ENCODE results near the gene ASPSCR1. TPM values are rescaled to one million over a fixed set of nuclear protein-coding genes. Genes with fewer than 3 reads are reported as not detected.
A peak's percentile ranks its signal among the peaks of the same experiment; 100 is the strongest.

Gene ASPSCR1
- total and polyA plus RNA-seq, 2 of the 13 experiments (the other 11 are each of a cell fraction or from before 2014, with no cell fraction given): 274 to 314 TPM

DNA sequence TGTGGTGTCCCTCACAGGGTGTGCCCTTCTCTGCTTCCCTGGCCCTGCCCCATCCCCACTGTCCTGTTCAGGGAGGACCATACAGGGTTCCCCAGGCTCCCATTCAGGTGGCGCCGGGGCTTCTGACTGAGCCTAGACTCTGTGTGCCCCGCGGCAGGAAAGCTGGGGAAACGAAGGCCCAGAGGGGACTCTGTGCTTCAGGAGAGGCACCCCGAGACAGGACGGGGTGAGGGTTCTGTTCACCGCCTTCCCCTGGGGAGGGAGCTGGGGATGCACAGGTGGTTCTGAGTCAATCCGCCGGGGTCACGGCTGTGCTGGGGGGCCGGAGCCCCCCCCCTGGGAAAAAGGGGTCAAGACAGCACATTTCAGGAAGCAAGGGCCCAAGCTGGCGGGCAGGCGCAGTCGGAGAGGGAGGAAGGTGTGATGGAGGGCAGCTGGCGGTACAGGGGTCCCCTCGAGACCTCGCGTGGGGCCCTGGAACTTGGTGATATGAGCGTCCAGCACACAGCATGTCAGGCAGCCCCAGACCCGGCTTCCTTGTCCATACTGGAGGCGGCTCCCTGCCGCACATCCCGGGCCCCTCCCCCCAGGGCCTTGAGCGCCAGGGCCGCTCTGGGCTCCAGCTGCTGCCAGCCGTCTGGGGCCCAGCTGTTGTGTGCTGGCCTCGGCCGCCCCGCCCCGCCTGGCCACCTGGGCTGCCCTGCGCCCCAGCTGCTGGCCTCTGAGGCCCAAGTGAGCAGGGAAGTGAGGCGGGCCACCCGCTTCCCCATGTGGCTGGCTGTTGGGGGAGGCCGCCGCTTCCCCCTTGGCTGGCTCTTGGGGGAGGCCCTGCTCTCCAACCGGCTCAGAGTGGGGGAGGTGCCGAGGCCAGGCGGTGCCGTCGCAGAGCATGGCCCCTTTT is 10.8 kb upstream of the ASPSCR1 start (continued):
- TF ChIP-seq, protein P1, sequence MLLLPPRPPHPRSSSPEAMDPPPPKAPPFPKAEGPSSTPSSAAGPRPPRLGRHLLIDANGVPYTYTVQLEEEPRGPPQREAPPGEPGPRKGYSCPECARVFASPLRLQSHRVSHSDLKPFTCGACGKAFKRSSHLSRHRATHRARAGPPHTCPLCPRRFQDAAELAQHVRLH (CRISPR knock-in tag; IDR thresholded peaks at IDR 0.05; ENCODE audit: borderline replicate concordance, low read depth): peak; percentile 99; the same call in 1 of the 2 replicates
- TF ChIP-seq PHF8 (CRISPR knock-in tag; IDR thresholded peaks at IDR 0.05): peak; percentile 68
- no peak for TF ChIP-seq CENPX (CRISPR knock-in tag; IDR thresholded peaks at IDR 0.05)
- peak; percentile 97 for TF ChIP-seq ZNF205 (CRISPR knock-in tag; IDR thresholded peaks at IDR 0.05)
- TF ChIP-seq ZNF879 (CRISPR knock-in tag; IDR thresholded peaks at IDR 0.05): no peak
- TF ChIP-seq SPEN (CRISPR knock-in tag; IDR thresholded peaks at IDR 0.05; ENCODE audit: low read depth): peak; percentile 94
- TF ChIP-seq ZNF367 (CRISPR knock-in tag; IDR thresholded peaks at IDR 0.05; ENCODE audit: borderline replicate concordance): no peak
- TF ChIP-seq, protein P2, sequence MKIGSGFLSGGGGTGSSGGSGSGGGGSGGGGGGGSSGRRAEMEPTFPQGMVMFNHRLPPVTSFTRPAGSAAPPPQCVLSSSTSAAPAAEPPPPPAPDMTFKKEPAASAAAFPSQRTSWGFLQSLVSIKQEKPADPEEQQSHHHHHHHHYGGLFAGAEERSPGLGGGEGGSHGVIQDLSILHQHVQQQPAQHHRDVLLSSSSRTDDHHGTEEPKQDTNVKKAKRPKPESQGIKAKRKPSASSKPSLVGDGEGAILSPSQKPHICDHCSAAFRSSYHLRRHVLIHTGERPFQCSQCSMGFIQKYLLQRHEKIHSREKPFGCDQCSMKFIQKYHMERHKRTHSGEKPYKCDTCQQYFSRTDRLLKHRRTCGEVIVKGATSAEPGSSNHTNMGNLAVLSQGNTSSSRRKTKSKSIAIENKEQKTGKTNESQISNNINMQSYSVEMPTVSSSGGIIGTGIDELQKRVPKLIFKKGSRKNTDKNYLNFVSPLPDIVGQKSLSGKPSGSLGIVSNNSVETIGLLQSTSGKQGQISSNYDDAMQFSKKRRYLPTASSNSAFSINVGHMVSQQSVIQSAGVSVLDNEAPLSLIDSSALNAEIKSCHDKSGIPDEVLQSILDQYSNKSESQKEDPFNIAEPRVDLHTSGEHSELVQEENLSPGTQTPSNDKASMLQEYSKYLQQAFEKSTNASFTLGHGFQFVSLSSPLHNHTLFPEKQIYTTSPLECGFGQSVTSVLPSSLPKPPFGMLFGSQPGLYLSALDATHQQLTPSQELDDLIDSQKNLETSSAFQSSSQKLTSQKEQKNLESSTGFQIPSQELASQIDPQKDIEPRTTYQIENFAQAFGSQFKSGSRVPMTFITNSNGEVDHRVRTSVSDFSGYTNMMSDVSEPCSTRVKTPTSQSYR (CRISPR knock-in tag; IDR thresholded peaks at IDR 0.05; ENCODE audit: borderline replicate concordance): peak; percentile 99
- no peak for TF ChIP-seq CCAR2 (optimal IDR thresholded peaks at IDR 0.05; ENCODE audit: low read depth, low read length)
- TF ChIP-seq NFYB (CRISPR knock-in tag; IDR thresholded peaks at IDR 0.05): peak; percentile 43; the same call in 1 of the 2 replicates
- TF ChIP-seq, protein P3, sequence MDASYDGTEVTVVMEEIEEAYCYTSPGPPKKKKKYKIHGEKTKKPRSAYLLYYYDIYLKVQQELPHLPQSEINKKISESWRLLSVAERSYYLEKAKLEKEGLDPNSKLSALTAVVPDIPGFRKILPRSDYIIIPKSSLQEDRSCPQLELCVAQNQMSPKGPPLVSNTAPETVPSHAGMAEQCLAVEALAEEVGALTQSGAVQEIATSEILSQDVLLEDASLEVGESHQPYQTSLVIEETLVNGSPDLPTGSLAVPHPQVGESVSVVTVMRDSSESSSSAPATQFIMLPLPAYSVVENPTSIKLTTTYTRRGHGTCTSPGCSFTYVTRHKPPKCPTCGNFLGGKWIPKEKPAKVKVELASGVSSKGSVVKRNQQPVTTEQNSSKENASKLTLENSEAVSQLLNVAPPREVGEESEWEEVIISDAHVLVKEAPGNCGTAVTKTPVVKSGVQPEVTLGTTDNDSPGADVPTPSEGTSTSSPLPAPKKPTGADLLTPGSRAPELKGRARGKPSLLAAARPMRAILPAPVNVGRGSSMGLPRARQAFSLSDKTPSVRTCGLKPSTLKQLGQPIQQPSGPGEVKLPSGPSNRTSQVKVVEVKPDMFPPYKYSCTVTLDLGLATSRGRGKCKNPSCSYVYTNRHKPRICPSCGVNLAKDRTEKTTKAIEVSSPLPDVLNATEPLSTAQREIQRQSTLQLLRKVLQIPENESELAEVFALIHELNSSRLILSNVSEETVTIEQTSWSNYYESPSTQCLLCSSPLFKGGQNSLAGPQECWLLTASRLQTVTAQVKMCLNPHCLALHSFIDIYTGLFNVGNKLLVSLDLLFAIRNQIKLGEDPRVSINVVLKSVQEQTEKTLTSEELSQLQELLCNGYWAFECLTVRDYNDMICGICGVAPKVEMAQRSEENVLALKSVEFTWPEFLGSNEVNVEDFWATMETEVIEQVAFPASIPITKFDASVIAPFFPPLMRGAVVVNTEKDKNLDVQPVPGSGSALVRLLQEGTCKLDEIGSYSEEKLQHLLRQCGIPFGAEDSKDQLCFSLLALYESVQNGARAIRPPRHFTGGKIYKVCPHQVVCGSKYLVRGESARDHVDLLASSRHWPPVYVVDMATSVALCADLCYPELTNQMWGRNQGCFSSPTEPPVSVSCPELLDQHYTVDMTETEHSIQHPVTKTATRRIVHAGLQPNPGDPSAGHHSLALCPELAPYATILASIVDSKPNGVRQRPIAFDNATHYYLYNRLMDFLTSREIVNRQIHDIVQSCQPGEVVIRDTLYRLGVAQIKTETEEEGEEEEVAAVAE (CRISPR knock-in tag; IDR thresholded peaks at IDR 0.05; ENCODE audit: borderline replicate concordance): peak; percentile 62
- TF ChIP-seq ARNT2 (CRISPR knock-in tag; IDR thresholded peaks at IDR 0.05; ENCODE audit: low read depth): peak; percentile 88
- TF ChIP-seq MATR3 (CRISPR knock-in tag; IDR thresholded peaks at IDR 0.05): no peak
- peak; percentile 93; the same call in 1 of the 2 replicates for TF ChIP-seq ZSCAN9 (CRISPR knock-in tag; IDR thresholded peaks at IDR 0.05; ENCODE audit: borderline replicate concordance)
- TF ChIP-seq EEA1 (CRISPR knock-in tag; IDR thresholded peaks at IDR 0.05; ENCODE audit: borderline replicate concordance): 0 out of 2 replicates have a peak, but pooled peaks have one; percentile 50
- TF ChIP-seq, protein P4, sequence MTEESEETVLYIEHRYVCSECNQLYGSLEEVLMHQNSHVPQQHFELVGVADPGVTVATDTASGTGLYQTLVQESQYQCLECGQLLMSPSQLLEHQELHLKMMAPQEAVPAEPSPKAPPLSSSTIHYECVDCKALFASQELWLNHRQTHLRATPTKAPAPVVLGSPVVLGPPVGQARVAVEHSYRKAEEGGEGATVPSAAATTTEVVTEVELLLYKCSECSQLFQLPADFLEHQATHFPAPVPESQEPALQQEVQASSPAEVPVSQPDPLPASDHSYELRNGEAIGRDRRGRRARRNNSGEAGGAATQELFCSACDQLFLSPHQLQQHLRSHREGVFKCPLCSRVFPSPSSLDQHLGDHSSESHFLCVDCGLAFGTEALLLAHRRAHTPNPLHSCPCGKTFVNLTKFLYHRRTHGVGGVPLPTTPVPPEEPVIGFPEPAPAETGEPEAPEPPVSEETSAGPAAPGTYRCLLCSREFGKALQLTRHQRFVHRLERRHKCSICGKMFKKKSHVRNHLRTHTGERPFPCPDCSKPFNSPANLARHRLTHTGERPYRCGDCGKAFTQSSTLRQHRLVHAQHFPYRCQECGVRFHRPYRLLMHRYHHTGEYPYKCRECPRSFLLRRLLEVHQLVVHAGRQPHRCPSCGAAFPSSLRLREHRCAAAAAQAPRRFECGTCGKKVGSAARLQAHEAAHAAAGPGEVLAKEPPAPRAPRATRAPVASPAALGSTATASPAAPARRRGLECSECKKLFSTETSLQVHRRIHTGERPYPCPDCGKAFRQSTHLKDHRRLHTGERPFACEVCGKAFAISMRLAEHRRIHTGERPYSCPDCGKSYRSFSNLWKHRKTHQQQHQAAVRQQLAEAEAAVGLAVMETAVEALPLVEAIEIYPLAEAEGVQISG (CRISPR knock-in tag; IDR thresholded peaks at IDR 0.05): peak; percentile 95
- TF ChIP-seq ZNF841 (CRISPR knock-in tag; IDR thresholded peaks at IDR 0.05; ENCODE audit: borderline replicate concordance): no peak
- peak; percentile 87 for TF ChIP-seq ZBTB38 (CRISPR knock-in tag; IDR thresholded peaks at IDR 0.05)
